Measurements from ENCODE around the gene RGS3. TPM values are rescaled to one million over a fixed set of nuclear protein-coding genes. Genes with fewer than 3 reads are reported as not detected.

Gene RGS3
- polyA plus RNA-seq, 2 of the 4 experiments (the other 2 are of a cell fraction) = 19.6 to 22.9 TPM

- ATAC-seq (no peak), DNase-seq (ENCODE audit: low read depth in 1 of 2, low spot score in 1 of 2) (no peak), FAIRE-seq (no peak)
- no peak overlapping the region for H3K27ac ChIP-seq
- TF ChIP-seq KDM1A (IDR thresholded peaks at IDR 0.05; ENCODE audit: low read depth) (no peak), PHF8 (IDR thresholded peaks at IDR 0.05; ENCODE audit: borderline replicate concordance, low read depth) (no peak), ESRRA (IDR thresholded peaks at IDR 0.05; ENCODE audit: borderline replicate concordance, low read length) (no peak), JUNB (IDR thresholded peaks at IDR 0.05) (no peak), E2F6 (IDR thresholded peaks at IDR 0.05; ENCODE audit: borderline replicate concordance, low read depth) (no peak), PBX3 (IDR thresholded peaks at IDR 0.05) (no peak), NFE2L2 (conservative IDR thresholded peaks at IDR 0.05; ENCODE audit: low read length) (no peak), MAFK (IDR thresholded peaks at IDR 0.05; ENCODE audit: partially characterized antibody) (no peak), FOSL2 (IDR thresholded peaks at IDR 0.05) (no peak), FOSL2 (CRISPR knock-in tag; IDR thresholded peaks at IDR 0.05) (no peak), GATA3 (IDR thresholded peaks at IDR 0.05; ENCODE audit: borderline replicate concordance) (no peak), RCOR1 (IDR thresholded peaks at IDR 0.05; ENCODE audit: low read depth, low read length) (no peak), MAX (IDR thresholded peaks at IDR 0.05) (no peak), RARB (CRISPR knock-in tag; IDR thresholded peaks at IDR 0.05) (no peak), RNF2 (IDR thresholded peaks at IDR 0.05; ENCODE audit: borderline replicate concordance, low read depth) (no peak), HOXB13 (CRISPR knock-in tag; IDR thresholded peaks at IDR 0.05; ENCODE audit: low read depth) (no peak), CBX2 (IDR thresholded peaks at IDR 0.05; ENCODE audit: borderline replicate concordance, low read depth) (no peak), HDAC2 (IDR thresholded peaks at IDR 0.05) (no peak), NR3C1 (IDR thresholded peaks at IDR 0.05) (no peak), EP300 (IDR thresholded peaks at IDR 0.05) (no peak), SMC3 (IDR thresholded peaks at IDR 0.05) (no peak)
- no peak overlapping the region for H3K4me2 ChIP-seq
- H3K4me1 ChIP-seq = peaks cover 9% of the 10 kb centered on the region
- H3K4me3 ChIP-seq = no peak overlapping the region
- H3K9me3 ChIP-seq = no peaks in the 10 kb centered on the region
- CTCF ChIA-PET = interaction anchor here (0.8 to 3.8 kb wide), 4 partner anchors 9 to 129 kb away, joined by 3 to 10 read pairs (median 6); no protein-coding TSS in a partner anchor
- POLR2A ChIA-PET = no interaction called here
- 98% methylated on average over 6 of the region's 8 CpGs for WGBS (ENCODE audit: missing lambda C conversion rate)
Measured at GRCh38 chr9:113526231-113526746, 62.8 kb downstream of the RGS3 start.

DNA sequence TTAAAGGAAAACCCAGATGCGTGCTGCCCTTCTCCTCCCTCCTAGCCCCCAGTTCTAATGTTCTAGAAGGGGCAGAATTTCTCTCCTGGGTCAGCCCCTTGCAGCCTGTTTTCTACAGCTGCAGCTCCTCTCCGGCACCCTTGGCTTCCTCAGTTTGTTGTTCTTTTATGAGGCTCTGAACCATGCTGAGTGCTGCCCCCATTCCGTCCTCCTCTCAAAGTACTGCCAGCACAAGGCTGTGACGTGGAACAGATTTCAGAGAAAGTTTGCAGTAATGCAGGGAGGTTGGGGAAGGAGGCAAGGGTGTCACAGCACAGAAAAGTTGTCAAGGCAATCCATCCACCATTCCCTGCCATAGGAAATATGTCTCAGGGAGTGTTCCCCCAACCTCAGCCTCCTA is 63.3 kb downstream of the RGS3 start:
- no peak for FAIRE-seq
- H3K9me3 ChIP-seq = no peaks in the 10 kb centered on the region
- no peak overlapping the region for H3K4me3 ChIP-seq
- H3K4me1 ChIP-seq = 0 out of 3 replicates have a peak, but pooled peaks cover 3% of the 10 kb centered on the region
- no peak for DNase-seq (ENCODE audit: low read depth in 1 of 2, low spot score in 1 of 2)
- CTCF ChIA-PET = interaction anchor here (1.0 to 2.7 kb wide), 2 partner anchors 10 to 129 kb away, joined by 3 to 9 read pairs; no protein-coding TSS in a partner anchor
- no peak overlapping the region for H3K4me2 ChIP-seq
- no peak for ATAC-seq
- POLR2A ChIA-PET = no interaction called here
- TF ChIP-seq SMC3 (IDR thresholded peaks at IDR 0.05) (no peak), HOXB5 (CRISPR knock-in tag; IDR thresholded peaks at IDR 0.05) (no peak), JUNB (IDR thresholded peaks at IDR 0.05) (no peak), RAD21 (conservative IDR thresholded peaks at IDR 0.05 in 1 of 2, IDR thresholded peaks at IDR 0.05 in 1 of 2) (no peak), PBX3 (IDR thresholded peaks at IDR 0.05) (no peak), SREBF2 (IDR thresholded peaks at IDR 0.05) (no peak), MAZ (IDR thresholded peaks at IDR 0.05; ENCODE audit: borderline replicate concordance, low read depth, low read length) (no peak), HMGXB4 (CRISPR knock-in tag; IDR thresholded peaks at IDR 0.05; ENCODE audit: borderline replicate concordance) (no peak)
- TF ChIP-seq, protein P1, sequence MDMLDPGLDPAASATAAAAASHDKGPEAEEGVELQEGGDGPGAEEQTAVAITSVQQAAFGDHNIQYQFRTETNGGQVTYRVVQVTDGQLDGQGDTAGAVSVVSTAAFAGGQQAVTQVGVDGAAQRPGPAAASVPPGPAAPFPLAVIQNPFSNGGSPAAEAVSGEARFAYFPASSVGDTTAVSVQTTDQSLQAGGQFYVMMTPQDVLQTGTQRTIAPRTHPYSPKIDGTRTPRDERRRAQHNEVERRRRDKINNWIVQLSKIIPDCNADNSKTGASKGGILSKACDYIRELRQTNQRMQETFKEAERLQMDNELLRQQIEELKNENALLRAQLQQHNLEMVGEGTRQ (IDR thresholded peaks at IDR 0.05) = no peak
- H3K27ac ChIP-seq = no peak overlapping the region
- WGBS (ENCODE audit: missing lambda C conversion rate) = 95% methylated on average over 4 of the region's 4 CpGs

Measured in A549 (cell line).